ENCODE data around the gene RAB7A.
"Not testable (repeated sequence)": the region's sequence is repeated elsewhere in the genome, so short reads cannot be mapped to it uniquely, and the experiment has no call there.

RAB7A gene

GRCh38 chr3:128710816-128711433 lies 15.1 kb upstream of the RAB7A start:
- no peak for DNase-seq (ENCODE audit: low read depth in 2 of 2)

- DNase-seq (ENCODE audit: low read depth in 2 of 2), result no peak
Measured at GRCh38 chr3:128712848-128713247, 13.1 kb upstream of the RAB7A start.

- no peak for DNase-seq (ENCODE audit: low read depth in 2 of 2)
Measured at GRCh38 chr3:128714887-128715491, 11.0 kb upstream of the RAB7A start.

- DNase-seq (ENCODE audit: low read depth in 2 of 2), result not testable (repeated sequence)
Measured at GRCh38 chr3:128718892-128719291, 7.1 kb upstream of the RAB7A start.

GRCh38 chr3:128720891-128721290 lies 5.1 kb upstream of the RAB7A start:
- no peak for DNase-seq (ENCODE audit: low read depth in 2 of 2)

- no peak for DNase-seq (ENCODE audit: low read depth in 2 of 2)
Measured at GRCh38 chr3:128723477-128723876, 2.5 kb upstream of the RAB7A start.

GRCh38 chr3:128725547-128726022 lies 398 bp upstream of the RAB7A start:
- no peak for DNase-seq (ENCODE audit: low read depth in 2 of 2)

- DNase-seq (ENCODE audit: low read depth in 2 of 2), result no peak
Measured at GRCh38 chr3:128727059-128727458, 1.1 kb downstream of the RAB7A start.

GRCh38 chr3:128727485-128727884 lies 1.5 kb downstream of the RAB7A start:
- no peak for DNase-seq (ENCODE audit: low read depth in 2 of 2)

GRCh38 chr3:128727996-128728395 lies 2.0 kb downstream of the RAB7A start:
- DNase-seq (ENCODE audit: low read depth in 2 of 2), result no peak

GRCh38 chr3:128728521-128728920 lies 2.5 kb downstream of the RAB7A start:
- DNase-seq (ENCODE audit: low read depth in 2 of 2), result not testable (repeated sequence)

- DNase-seq (ENCODE audit: low read depth in 2 of 2), result no peak
Measured at GRCh38 chr3:128730471-128730870, 4.5 kb downstream of the RAB7A start.

- DNase-seq (ENCODE audit: low read depth in 2 of 2), result no peak
Measured at GRCh38 chr3:128734523-128735189, 8.7 kb downstream of the RAB7A start.

GRCh38 chr3:128735287-128735686 lies 9.3 kb downstream of the RAB7A start:
- no peak for DNase-seq (ENCODE audit: low read depth in 2 of 2)

GRCh38 chr3:128735884-128736283 lies 9.9 kb downstream of the RAB7A start:
- DNase-seq (ENCODE audit: low read depth in 2 of 2), result no peak

GRCh38 chr3:128736601-128737000 lies 10.6 kb downstream of the RAB7A start:
- no peak for DNase-seq (ENCODE audit: low read depth in 2 of 2)

- DNase-seq (ENCODE audit: low read depth in 2 of 2), result no peak
Measured at GRCh38 chr3:128740621-128741020, 14.6 kb downstream of the RAB7A start.

- DNase-seq (ENCODE audit: low read depth in 2 of 2), result no peak
Measured at GRCh38 chr3:128742821-128743594, 17.0 kb downstream of the RAB7A start.

GRCh38 chr3:128745742-128746141 lies 19.8 kb downstream of the RAB7A start:
- DNase-seq (ENCODE audit: low read depth in 2 of 2), result no peak

GRCh38 chr3:128746881-128747280 lies 20.9 kb downstream of the RAB7A start:
- no peak for DNase-seq (ENCODE audit: low read depth in 2 of 2)

GRCh38 chr3:128748557-128748956 lies 22.6 kb downstream of the RAB7A start:
- DNase-seq (ENCODE audit: low read depth in 2 of 2), result no peak

- DNase-seq (ENCODE audit: low read depth in 2 of 2), result no peak
Measured at GRCh38 chr3:128749035-128749434, 23.1 kb downstream of the RAB7A start.
